AG09319 (cell line): ENCODE results near the gene CTNNA1.
"Not testable (repeated sequence)": the region's sequence is repeated elsewhere in the genome, so short reads cannot be mapped to it uniquely, and the experiment has no call there.

Experiments used
- DNase-seq: peaks from one replicate; pipeline ENCODE4 v3.0.0-alpha.2; 2010; ENCODE audit warnings: low read depth; ENCODE audit errors: extremely low read depth
- TF ChIP-seq, protein P1 (sequence below): IDR thresholded peaks from 2 replicates; pipeline ENCODE4 v1.5.1; 2011; ENCODE audit warnings: low read depth, mild to moderate bottlenecking, inconsistent platforms, low read length, moderate library complexity

CTNNA1 gene

DNA sequence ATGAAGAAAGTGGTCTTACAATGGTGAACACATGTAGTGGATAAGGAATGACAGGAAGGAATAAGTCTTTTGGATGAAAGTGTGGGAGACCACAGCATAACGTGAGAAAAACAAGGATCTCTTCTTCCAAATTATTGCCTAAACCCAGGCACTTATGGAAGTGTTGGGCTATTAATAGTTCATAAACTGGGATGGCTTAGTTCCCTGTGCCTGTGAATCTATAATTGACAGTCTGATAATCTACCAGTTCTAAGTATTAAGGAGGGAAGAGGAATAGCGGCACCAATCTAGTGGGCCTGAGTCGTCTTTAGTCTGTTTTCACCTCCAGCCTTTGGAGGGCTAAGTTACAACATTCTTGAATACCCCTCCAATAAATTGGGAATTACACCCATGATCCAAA, 161.1 kb downstream of the CTNNA1 start:
- TF ChIP-seq, protein P1, sequence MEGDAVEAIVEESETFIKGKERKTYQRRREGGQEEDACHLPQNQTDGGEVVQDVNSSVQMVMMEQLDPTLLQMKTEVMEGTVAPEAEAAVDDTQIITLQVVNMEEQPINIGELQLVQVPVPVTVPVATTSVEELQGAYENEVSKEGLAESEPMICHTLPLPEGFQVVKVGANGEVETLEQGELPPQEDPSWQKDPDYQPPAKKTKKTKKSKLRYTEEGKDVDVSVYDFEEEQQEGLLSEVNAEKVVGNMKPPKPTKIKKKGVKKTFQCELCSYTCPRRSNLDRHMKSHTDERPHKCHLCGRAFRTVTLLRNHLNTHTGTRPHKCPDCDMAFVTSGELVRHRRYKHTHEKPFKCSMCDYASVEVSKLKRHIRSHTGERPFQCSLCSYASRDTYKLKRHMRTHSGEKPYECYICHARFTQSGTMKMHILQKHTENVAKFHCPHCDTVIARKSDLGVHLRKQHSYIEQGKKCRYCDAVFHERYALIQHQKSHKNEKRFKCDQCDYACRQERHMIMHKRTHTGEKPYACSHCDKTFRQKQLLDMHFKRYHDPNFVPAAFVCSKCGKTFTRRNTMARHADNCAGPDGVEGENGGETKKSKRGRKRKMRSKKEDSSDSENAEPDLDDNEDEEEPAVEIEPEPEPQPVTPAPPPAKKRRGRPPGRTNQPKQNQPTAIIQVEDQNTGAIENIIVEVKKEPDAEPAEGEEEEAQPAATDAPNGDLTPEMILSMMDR = no peak
- no peak for DNase-seq

DNA sequence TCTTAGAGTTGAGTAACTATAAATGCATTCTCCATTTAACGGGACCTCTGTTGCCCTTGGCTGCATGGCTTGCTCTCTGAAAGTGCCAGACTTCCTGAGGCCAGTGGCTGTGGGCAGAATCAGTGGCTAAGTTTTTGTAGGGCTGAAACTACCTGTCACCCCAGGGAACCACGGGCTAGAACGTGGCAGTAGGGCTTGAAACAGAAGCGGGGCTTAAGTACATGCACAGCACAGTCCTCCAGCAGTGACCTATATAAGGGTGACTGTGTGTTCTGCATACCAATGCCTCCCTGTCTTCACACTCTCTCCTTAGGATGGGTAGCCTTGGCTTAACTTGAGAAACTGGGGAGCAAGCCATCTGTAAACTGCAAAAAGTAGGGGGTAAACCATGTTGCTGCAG, 165.5 kb downstream of the CTNNA1 start:
- DNase-seq = no peak
- TF ChIP-seq, protein P1 = no peak

DNA sequence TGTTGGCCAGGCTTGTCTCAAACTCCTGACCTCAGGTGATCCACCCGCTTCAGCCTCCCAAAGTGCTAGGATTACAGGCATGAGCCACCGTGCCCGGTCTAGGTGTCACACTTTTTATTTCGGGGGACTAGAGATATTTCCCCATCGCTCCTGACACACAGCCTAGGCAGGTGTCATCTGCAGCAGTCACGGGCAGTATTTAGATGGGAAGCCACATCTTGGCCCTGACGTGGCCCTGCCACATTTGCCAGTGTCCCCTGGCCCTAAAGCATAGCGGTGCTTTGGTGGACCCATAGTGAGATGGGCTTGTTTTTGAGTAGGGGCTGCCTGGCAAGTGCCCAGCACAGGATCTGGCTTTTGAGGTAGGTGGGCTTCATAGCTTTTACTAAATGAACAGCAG, 167.0 kb downstream of the CTNNA1 start:
- TF ChIP-seq, protein P1 = no peak
- no peak for DNase-seq

DNA sequence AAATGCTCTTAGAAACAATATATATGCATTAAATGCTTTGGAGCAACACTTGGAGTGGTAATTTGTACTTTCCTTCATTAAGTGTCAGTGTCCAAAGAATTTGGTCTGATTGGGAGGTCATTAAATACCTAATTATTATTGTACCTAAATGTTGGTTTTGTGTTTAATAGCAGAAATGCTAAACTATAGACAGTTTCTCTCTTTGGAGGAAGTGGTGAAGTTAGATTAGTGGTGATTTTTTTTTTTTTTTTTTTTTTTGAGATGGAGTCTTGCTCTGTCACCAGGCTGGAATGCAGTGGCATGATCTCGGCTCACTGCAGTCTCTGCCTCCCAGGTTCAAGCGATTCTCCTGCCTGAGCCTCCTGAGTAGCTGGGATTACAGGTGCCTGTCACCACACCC, 168.1 kb downstream of the CTNNA1 start:
- DNase-seq = not testable (repeated sequence)

DNA sequence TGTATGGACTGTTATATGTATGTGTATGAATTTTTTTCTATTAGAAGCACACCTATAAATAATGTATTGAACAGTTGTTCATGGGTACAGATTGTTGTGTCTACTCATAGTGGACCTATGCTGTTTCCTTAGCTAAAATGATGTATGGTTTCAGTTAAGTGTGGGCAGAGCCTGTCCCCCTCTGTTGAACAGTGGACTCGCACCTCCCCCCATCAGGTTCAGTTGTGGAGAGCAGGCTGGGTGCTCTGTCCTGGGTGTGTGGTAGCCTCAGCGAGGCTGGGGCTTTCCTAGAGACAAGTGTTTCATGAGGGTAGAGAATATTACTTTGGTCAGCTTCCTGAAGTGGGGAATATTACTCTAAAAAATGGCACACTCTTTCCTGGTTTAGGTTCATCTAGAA, 169.3 kb downstream of the CTNNA1 start:
- no peak for DNase-seq
- TF ChIP-seq, protein P1 = no peak

DNA sequence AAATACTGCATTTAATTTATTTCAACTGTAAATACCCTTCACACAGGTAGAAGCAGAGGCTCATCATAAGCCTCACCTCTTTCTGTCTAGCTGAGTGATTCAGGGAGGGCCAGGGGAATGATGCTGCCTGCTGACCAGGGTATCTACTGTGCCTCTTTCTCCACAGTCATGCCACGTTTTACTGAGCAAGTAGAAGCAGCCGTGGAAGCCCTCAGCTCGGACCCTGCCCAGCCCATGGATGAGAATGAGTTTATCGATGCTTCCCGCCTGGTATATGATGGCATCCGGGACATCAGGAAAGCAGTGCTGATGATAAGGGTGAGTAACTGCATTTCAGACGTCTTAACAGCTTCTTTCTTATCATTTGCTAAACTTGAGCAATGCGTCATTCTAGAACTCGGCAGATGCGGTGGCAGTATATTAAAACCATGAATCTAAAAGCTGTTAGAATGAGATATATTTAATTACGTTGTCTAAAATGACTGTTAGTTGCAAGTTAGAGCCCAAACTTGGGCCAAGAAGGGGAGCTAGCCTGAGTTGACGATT, 171.9 kb downstream of the CTNNA1 start:
- DNase-seq = no peak
- TF ChIP-seq, protein P1 = no peak

DNA sequence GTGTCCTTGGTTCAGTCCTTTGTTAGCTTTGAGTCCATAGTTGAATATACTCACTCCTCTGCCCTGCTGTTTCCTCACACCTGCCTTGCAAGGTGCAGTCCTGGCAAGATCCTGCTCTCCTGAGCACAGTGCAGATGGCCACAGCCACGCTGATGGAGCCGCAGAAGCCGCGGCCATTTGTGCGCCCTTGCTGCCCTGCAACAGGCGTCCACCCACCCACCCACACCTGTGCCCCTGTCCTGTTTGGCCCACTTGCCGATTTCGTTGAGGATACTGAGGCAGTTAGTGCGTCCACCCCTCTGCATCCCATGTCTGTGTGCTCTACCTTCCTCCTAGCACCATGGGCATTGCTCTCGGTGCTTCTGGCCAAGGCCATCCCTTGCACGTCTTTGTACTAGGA, 173.0 kb downstream of the CTNNA1 start:
- TF ChIP-seq, protein P1 = no peak

DNA sequence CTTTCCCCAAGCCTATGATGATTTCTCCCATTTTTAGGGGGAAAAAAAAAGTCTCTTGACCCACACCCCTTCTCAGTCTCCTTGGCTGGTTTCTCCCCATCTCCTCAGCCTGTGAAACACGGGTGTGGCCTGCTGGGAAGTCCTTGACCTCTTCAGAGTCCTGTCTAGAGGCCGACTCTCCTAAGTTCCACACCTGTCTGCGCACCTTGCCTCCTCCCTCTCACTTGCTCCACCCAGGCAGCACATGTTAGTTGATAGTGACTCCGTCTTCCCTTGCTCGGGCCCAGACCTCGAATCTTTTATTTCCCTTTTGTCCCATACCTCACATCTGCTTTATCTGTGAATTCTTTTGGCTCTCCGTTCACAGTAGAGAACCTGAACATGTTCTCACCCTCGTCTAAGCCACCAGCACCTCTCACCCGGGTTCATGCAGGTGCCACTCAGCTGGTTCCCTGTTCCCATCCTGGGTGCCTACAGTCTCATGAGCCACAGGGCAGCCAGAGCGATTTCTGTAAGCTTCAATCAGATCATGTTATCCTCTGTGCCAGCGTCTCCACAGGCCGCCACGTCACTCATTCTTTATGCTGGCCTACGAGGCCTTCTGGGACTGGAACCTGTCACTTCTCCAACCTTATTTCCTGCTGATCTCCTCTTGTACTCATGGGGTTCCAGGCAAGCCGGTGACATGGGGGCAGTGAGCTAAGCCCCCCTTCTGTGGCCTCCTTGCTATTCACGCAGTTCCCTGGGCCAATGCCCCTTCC, 173.6 kb downstream of the CTNNA1 start:
- no peak for DNase-seq
- TF ChIP-seq, protein P1 = no peak

More for the DNA sequence above, 173.0 kb downstream of the CTNNA1 start:
- DNase-seq = no peak
